Stimulated activated CD4-positive, alpha-beta T cell treated with anti-CD3 and anti-CD28 coated beads, TNF-alpha, amount 100 ng/mL, for 1 hour (primary cell): ENCODE data around the gene FRMD4A.
"Not testable (repeated sequence)": the region's sequence is repeated elsewhere in the genome, so short reads cannot be mapped to it uniquely, and the experiment has no call there.

Experiments
- DNase-seq, 3 donors: peaks; one replicate each; pipeline ENCODE4 v3.0.0-alpha.2; 2020; ENCODE audit warnings: low read depth in 3 of 3, low spot score in 1 of 3

The FRMD4A gene

DNA sequence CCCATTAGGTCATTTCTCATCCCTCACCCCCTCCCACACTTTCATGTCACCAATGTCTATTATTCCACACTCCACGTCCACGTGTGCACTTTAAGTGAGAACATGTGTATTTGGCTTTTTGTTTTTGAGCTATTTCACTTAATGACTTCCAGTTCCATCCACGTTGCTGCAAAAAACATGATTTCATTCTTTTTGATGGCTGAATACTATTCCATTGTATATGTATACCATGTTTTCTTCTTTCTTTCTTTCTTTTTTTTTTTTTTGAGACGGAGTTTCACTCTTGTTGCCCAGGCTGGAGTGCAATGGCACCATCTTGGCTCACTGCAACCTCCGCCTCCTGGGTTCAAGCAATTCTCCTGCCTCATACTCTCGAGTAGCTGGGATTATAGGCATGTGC lies 502.4 kb downstream of the FRMD4A start:
- DNase-seq: not testable (repeated sequence)

DNA sequence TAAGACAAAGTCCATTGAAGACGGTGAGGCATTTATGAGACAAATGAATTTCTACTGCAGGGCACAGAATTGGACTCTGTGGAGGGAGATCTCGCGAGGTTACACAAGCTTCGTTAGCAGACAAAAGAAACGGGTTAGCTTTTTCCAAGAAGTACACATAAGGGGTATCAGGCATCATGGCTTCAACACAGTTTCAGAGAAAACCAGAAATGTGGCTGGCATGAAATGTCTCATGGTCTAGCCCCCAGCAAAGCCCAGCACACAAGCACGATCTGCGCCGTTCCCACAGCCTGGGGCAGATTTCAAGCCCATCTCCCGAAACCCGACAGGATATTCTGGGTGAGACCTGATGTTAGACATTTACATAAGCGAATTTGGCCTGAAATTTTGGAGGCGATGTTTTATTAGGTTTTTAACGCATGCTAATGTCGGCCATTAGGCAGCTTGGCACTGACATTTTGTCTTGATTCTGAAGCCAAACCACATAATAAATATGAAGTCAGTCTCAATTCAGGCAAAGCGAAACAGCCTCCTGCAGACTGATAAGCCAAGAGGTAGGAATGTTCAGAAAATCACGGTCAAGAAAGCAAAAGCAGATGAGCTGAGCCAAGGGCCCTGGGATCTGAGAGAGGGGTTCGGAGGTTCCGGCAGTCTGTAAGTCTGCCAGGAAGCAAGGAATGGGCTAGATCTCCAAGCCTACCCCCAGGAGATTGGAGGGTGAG lies 503.5 kb downstream of the FRMD4A start:
- no peak for DNase-seq

DNA sequence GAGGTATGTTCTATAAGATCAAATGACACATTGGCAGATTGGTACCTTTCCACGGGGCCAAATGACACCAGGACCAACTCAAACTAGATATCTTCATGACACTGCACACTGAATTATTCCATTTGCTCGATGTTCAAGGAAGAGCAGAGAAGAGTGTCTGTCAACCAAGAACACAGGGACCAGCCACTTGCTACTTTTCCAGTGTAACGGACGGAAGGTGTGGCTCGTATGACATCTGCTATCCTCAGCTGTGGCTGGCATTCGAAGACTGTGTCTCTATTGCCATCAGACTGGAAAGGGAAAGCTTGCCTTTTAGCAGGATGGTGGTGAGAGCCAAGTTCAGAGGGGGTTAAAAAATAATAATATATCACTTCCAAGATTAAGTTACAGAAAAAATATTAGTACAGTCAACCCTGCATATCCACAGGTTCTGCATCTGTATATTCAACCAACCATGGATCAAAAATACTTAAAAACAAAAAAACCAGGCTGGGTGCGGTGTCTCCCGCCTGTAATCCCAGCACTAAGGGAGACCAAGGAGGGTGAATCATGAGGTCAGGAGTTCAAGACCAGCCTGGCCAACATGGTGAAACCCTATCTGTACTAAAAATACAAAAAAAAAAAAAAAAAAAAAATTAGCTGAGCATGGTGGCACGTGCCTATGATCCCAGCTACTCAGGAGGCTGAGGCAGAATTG lies 506.9 kb downstream of the FRMD4A start:
- no peak for DNase-seq

GRCh38 chr10:13823096-13823708 lies 507.5 kb downstream of the FRMD4A start:
- no peak for DNase-seq

DNA sequence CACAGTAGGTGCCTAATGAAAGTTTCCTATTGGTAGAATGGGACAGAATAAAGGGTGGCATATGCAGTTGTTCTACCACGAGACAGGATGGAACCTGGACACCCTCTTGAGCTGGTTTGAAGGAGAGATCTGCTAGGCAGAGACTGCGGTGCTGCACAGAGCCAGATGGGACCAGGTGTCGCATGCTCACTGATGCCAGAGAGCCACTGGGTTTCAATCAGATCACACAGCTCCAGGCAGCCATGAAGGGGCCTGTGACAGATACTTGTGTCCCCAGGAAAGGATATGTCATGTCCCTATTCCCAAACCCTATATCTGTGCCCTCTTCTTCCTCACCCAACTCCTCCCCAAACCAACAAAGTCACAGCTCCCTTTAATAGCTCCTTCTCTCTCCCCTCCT lies 508.2 kb downstream of the FRMD4A start:
- DNase-seq: no peak

DNA sequence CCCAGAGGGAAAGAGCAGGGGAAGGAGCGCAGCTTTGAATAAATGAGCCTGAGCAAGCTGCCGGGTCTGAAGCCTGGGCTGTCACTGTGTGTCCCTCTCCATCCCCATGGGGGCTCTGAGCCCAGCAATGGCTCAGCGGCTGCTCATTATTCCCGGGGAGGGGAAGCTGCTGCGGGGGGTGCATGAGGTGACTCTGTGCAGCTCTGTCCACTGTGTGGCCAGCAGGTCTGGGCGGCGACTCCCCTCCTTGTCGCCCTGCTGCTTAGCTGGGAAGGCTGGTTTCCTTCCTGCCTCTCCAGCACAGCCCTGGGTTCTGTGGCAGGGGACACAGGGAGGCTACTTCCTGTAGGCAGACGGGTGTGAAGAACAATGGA lies 509.8 kb downstream of the FRMD4A start:
- no peak for DNase-seq

DNA sequence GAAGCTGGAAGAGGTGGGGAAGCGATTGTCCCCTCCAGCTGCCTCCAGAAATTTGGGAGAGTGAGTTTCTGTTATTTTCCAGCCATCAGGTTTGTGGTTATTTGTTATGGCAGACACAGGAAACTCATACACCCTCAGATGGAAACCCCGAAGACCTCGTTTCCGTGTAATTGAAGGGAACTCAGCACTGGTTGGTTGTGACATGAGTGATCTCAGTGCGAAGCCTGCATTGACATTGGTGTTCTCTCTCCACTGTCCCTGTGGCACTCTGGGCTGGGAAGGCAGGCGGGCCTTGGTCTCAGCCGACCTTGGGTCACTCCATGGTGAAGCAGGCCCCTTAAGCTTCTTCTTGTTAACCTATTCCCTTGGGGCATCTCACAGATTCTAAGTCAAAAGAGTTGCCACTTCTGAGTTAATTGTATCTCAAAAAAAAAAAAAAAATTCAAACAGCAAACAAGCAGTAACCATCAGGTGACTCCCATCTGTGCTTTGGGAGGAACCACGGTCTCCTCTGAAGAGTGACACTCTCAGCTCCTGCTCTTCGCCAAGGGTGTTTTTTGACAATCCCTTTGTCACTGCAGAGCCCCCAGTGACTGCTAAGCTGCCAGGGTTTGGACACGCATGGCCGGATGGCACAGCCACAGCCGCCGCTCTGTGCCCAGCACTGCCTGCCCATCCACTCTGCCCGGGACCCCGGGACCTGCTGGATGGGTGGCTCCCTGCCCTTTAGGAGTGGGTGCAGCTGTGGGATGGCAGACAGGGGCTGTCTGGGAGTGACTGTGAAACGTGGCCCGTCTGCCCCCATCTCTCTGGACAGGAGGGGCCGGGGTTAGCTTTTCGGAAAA lies 510.4 kb downstream of the FRMD4A start:
- DNase-seq: no peak

GRCh38 chr10:13816195-13816925 lies 514.4 kb downstream of the FRMD4A start:
- DNase-seq: no peak

DNA sequence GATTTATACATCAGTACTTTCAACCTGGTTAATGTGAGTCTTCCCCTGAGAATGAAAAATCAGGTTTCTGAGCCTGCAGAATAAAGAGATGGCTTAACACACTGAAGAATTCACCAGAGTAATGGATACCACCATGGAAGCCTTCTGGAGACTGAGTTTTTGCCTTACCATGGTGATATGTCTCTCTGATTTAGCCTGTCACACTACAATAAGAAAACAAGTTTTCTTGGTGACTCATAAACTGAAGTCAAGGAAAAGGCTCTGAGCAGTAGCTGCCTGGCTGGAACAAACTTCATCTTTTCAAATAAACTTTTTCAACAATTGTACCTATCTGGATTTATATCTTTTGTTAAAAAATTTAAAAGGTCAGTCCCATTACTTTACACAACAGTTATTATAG lies 515.0 kb downstream of the FRMD4A start:
- DNase-seq: no peak

DNA sequence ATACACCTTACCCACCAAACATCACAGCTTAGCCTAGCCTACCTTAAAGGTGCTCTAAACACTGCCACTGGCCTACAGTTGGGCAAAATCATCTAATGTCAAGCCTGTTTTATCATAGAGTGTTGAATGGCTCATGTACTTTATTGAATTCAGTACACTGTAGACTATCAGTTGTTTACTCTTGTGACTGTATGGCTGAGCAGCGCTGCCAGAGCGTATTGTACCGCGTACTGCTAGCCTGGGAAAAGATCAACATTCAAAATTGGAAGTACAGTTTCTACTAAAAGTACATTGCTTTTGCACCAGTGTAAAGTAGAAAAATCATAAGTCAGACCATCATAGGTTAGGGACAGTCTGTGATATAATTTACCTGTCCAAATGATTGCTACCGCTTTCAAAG lies 517.2 kb downstream of the FRMD4A start:
- no peak for DNase-seq

DNA sequence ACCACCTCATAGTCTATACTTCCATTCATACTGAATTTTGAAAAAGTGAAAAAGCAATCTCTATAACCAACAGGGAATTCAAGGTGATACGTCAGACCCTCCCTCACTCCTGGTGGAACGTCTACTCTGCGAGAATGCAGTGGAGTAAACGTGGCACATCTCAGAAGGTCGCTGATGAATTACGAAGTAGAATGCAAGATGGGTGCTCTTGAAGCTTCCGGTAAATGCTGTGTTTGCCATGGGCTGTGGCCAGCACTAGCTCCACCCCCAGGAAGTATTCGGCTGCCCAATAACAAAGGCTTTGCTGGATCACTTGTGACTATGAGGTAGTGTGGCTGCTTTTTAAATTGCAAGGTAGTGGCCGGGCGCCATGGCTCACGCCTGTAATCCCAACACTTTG lies 517.9 kb downstream of the FRMD4A start:
- DNase-seq: no peak

DNA sequence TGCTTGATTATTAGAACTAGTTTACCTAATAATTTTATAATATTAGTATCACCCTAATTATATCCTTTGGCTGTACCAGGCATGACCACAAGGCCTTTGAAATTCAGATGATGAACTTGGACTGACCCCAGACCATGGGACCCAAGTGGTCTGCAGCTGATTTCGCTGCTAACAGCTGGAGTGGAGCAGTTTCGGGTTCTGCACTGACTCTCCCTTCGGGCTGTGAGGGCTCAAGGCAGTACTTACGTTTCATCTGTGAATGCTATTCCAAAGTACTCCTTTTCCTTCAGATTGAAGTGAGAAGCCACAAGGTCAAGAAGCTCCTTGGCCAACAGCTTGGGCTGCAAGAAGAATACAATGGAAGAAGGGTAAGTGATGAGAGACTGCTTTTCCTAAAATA lies 520.2 kb downstream of the FRMD4A start:
- DNase-seq: no peak

DNA sequence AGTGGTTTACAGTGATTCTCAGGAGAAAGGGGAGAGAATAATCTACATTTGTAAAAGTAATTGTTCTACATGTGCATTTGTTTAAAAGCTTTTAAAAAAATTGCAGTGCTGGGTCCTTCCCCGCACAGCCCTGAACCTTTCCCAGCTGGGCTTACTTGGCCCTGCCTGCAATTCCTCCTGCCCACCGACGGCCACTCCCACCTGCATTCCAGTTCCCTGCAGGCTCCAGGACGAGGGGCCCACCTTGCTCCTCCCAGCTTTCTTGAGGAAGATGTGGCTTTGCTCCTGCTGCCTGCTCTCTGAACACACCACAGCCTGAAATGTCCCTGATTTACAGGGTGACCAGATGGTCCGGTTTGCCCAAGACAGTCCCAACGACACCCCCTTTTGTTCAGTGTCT lies 521.3 kb downstream of the FRMD4A start:
- DNase-seq: no peak

GRCh38 chr10:13808556-13809391 lies 522.0 kb downstream of the FRMD4A start:
- DNase-seq: no peak

DNA sequence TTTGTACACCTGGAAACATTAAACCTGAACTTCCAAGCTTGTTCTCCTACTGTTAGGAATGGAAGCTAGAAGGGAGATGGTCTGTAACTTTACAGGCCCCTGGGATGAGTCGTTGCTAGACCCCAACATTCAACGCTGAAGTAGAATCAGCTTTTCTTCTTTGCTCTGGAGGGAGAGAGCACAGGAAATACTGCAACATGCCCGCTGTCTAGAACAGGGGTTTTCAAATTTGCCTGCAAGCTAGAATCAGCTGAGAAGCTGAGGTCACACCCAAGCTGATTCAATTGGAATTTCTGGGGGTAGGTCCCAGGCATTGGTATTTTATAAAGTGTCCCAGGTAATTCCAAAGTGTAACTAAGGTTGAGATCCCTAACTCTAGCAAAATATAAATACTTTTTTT lies 524.3 kb downstream of the FRMD4A start:
- no peak for DNase-seq

- DNase-seq: no peak
Measured at GRCh38 chr10:13803566-13804554, 526.9 kb downstream of the FRMD4A start.

DNA sequence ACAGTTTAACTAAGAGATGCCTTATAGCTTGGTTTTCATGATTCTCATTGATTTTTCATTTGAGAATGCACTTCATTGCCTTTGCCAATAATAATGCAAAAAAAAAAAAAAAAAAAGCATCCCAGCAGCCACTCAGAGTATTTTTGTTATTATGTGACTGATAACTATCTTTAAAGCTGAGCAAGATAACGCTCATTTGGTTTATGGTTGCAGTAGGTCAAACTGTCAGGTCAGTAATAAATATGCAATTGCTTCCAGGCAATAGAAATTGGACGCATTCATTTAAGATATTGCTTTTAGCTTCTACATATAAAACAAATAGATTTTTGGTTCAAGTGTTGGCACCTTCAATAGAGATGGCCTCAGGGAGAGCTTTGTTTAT lies 528.8 kb downstream of the FRMD4A start:
- no peak for DNase-seq

- DNase-seq: no peak
Measured at GRCh38 chr10:13801156-13801906, 529.4 kb downstream of the FRMD4A start.
